H9 (cell line): ENCODE data around the gene MALL. TPM values are rescaled to one million over a fixed set of nuclear protein-coding genes. Genes with fewer than 3 reads are reported as not detected.

Experiments
- DNase-seq: peaks from one replicate; pipeline ENCODE4 v3.0.0-alpha.2; 2017
- H2AFZ ChIP-seq: one replicate; pipeline ENCODE4 v1.6.1; 2013; ENCODE audit warnings: mild to moderate bottlenecking, low read length, control low read depth, moderate library complexity
- H2AK5ac ChIP-seq: 2 replicates; pipeline ENCODE4 v1.6.1; 2013; ENCODE audit warnings: low read length, control low read depth, mixed read lengths; ENCODE audit not compliant: insufficient read length
- H2BK120ac ChIP-seq: one replicate; pipeline ENCODE4 v1.6.1; 2013; ENCODE audit warnings: low read depth, mild to moderate bottlenecking, low read length, control low read depth, inconsistent platforms; ENCODE audit not compliant: poor library complexity, severe bottlenecking
- H2BK12ac ChIP-seq: 2 replicates; pipeline ENCODE4 v1.6.1; 2013; ENCODE audit warnings: low read length, control low read depth, mixed read lengths, low read depth; ENCODE audit not compliant: insufficient read length
- H2BK15ac ChIP-seq: 2 replicates; pipeline ENCODE4 v1.6.1; 2013; ENCODE audit warnings: low read depth, low read length, control low read depth
- H2BK20ac ChIP-seq: one replicate; pipeline ENCODE4 v1.6.1; 2013; ENCODE audit warnings: low read depth, mild to moderate bottlenecking, low read length, control low read depth, inconsistent platforms; ENCODE audit not compliant: poor library complexity, severe bottlenecking
- H2BK5ac ChIP-seq: 2 replicates; pipeline ENCODE4 v1.6.1; 2013; ENCODE audit warnings: low read length, control low read depth, mixed read lengths; ENCODE audit not compliant: insufficient read length
- H3K14ac ChIP-seq: 2 replicates; pipeline ENCODE4 v1.6.1; 2013; ENCODE audit warnings: low read length, control low read depth; ENCODE audit not compliant: insufficient read depth
- H3K18ac ChIP-seq: 2 replicates; pipeline ENCODE4 v1.6.1; 2013; ENCODE audit warnings: low read depth, mild to moderate bottlenecking, mixed read lengths, low read length, control low read depth; ENCODE audit not compliant: insufficient read length
- H3K23ac ChIP-seq: 2 replicates; pipeline ENCODE4 v1.6.1; 2013; ENCODE audit warnings: low read length, control low read depth, mixed read lengths, low read depth; ENCODE audit not compliant: insufficient read length
- H3K23me2 ChIP-seq: 2 replicates; pipeline ENCODE4 v1.6.1; 2013; ENCODE audit warnings: low read depth, mild to moderate bottlenecking, mixed read lengths, low read length, control low read depth; ENCODE audit not compliant: insufficient read length, poor library complexity, severe bottlenecking
- H3K27ac ChIP-seq: 2 replicates; pipeline ENCODE4 v1.5.1; 2013; ENCODE audit warnings: low read length, control low read depth, mixed read lengths, low read depth; ENCODE audit not compliant: insufficient read length
- H3K27me3 ChIP-seq: 2 replicates; pipeline ENCODE4 v1.6.1; 2013; ENCODE audit warnings: low read length, control low read depth, inconsistent platforms; ENCODE audit not compliant: insufficient read depth
- H3K4ac ChIP-seq: 2 replicates; pipeline ENCODE4 v1.6.1; 2013; ENCODE audit warnings: low read depth, mild to moderate bottlenecking, control low read depth, inconsistent platforms, low read length, moderate library complexity
- H3K4me1 ChIP-seq: 2 replicates; pipeline ENCODE4 v1.6.1; 2013; ENCODE audit warnings: low read length, control low read depth, inconsistent platforms; ENCODE audit not compliant: insufficient read depth
- H3K4me2 ChIP-seq: 2 replicates; pipeline ENCODE4 v1.6.1; 2013; ENCODE audit warnings: low read length, control low read depth, mixed read lengths; ENCODE audit not compliant: insufficient read length, insufficient read depth
- H3K56ac ChIP-seq: 2 replicates; pipeline ENCODE4 v1.6.1; 2013; ENCODE audit warnings: low read depth, mild to moderate bottlenecking, mixed read lengths, low read length, control low read depth; ENCODE audit not compliant: insufficient read length
- H3K79me1 ChIP-seq: 2 replicates; pipeline ENCODE4 v1.6.1; 2013; ENCODE audit warnings: low read depth, mild to moderate bottlenecking, moderate library complexity, low read length, control low read depth, inconsistent platforms; ENCODE audit not compliant: insufficient read depth, poor library complexity, severe bottlenecking
- H3K79me2 ChIP-seq: 2 replicates; pipeline ENCODE4 v1.6.1; 2013; ENCODE audit warnings: low read length, control low read depth, inconsistent platforms; ENCODE audit not compliant: insufficient read depth
- H3K9ac ChIP-seq: 2 replicates; pipeline ENCODE4 v1.6.1; 2013; ENCODE audit warnings: low read length, control low read depth, mixed read lengths; ENCODE audit not compliant: insufficient read length; ENCODE audit errors: extremely low read depth
- H3K9me3 ChIP-seq: one replicate; pipeline ENCODE4 v1.6.1; 2013; ENCODE audit warnings: low read depth, low read length, inconsistent platforms; ENCODE audit not compliant: control insufficient read depth
- H3T11ph ChIP-seq: one replicate; pipeline ENCODE4 v1.6.1; 2013; ENCODE audit warnings: mild to moderate bottlenecking, low read length, control low read depth, inconsistent platforms
- H4K20me1 ChIP-seq: one replicate; pipeline ENCODE4 v1.6.1; 2013; ENCODE audit not compliant: control insufficient read depth, insufficient read length, insufficient read depth
- H4K5ac ChIP-seq: 2 replicates; pipeline ENCODE4 v1.6.1; 2013; ENCODE audit warnings: low read depth, mild to moderate bottlenecking, mixed read lengths, low read length, control low read depth; ENCODE audit not compliant: insufficient read length
- H4K8ac ChIP-seq: replicated peaks from 2 replicates; pipeline ENCODE4 v1.6.1; 2013; ENCODE audit warnings: low read length, control low read depth, mixed read lengths, low read depth; ENCODE audit not compliant: insufficient read length
- H4K91ac ChIP-seq: 2 replicates; pipeline ENCODE4 v1.6.1; 2013; ENCODE audit warnings: low read depth, mild to moderate bottlenecking, moderate library complexity, mixed read lengths, low read length, control low read depth; ENCODE audit not compliant: insufficient read length
- H3K27ac Mint-ChIP-seq, 3 experiments: 2 replicates in 2 of 3; 3 replicates in 1 of 3; pipeline ENCODE4 v1.8.0; 2020 to 2021; ENCODE audit warnings: mixed read lengths in 3 of 3, mild to moderate bottlenecking in 1 of 3, moderate library complexity in 1 of 3
- H3K27me3 Mint-ChIP-seq: 2 replicates; pipeline ENCODE4 v1.8.0; 2021; ENCODE audit warnings: low read depth, mild to moderate bottlenecking, moderate library complexity, mixed read lengths
- H3K36me3 Mint-ChIP-seq, 3 experiments: 2 replicates in 2 of 3; 3 replicates in 1 of 3; pipeline ENCODE4 v1.8.0; 2020 to 2021; ENCODE audit warnings: low read depth in 3 of 3, mixed read lengths in 3 of 3; ENCODE audit not compliant: insufficient read depth in 1 of 3
- H3K4me1 Mint-ChIP-seq, 2 experiments: 2 replicates each; pipeline ENCODE4 v1.8.0; 2020; ENCODE audit warnings: mixed read lengths in 2 of 2
- H3K4me3 Mint-ChIP-seq, 2 experiments: 2 replicates in 1 of 2; 3 replicates in 1 of 2; pipeline ENCODE4 v1.8.0; 2020 to 2021; ENCODE audit warnings: mild to moderate bottlenecking in 2 of 2, mixed read lengths in 2 of 2, moderate library complexity in 1 of 2
- H3K9me3 Mint-ChIP-seq, 2 experiments: 2 replicates in 1 of 2; 3 replicates in 1 of 2; pipeline ENCODE4 v1.8.0; 2020; ENCODE audit warnings: mild to moderate bottlenecking in 2 of 2, mixed read lengths in 2 of 2, moderate library complexity in 1 of 2
- WGBS: extraction: QIAGEN DNeasy Blood & Tissue Kit; methylation state at CpG from one replicate; pipeline ENCODE4 v1.1.7; 2013; ENCODE audit warnings: missing lambda C conversion rate, low lambda C conversion rate, mixed read lengths; ENCODE audit not compliant: insufficient read length; ENCODE audit errors: extremely low coverage; 5-methylcytosine and 5-hydroxymethylcytosine counted together
- total RNA-seq: library from RNA; stranded (reverse); gene quantifications from 2 replicates; pipeline ENCODE4 v1.2.1, GENCODE V29; 2021
- TF ChIP-seq, protein P1 (sequence below): fragments of 200-600 bp; sonication (generic); conservative IDR thresholded peaks from 3 replicates; pipeline ENCODE4 v1.8.0; 2021; ENCODE audit warnings: antibody characterized with exemption, mild to moderate bottlenecking

Gene MALL
- total RNA-seq, 1 experiment from 2014 or later = 5.0 TPM

DNA sequence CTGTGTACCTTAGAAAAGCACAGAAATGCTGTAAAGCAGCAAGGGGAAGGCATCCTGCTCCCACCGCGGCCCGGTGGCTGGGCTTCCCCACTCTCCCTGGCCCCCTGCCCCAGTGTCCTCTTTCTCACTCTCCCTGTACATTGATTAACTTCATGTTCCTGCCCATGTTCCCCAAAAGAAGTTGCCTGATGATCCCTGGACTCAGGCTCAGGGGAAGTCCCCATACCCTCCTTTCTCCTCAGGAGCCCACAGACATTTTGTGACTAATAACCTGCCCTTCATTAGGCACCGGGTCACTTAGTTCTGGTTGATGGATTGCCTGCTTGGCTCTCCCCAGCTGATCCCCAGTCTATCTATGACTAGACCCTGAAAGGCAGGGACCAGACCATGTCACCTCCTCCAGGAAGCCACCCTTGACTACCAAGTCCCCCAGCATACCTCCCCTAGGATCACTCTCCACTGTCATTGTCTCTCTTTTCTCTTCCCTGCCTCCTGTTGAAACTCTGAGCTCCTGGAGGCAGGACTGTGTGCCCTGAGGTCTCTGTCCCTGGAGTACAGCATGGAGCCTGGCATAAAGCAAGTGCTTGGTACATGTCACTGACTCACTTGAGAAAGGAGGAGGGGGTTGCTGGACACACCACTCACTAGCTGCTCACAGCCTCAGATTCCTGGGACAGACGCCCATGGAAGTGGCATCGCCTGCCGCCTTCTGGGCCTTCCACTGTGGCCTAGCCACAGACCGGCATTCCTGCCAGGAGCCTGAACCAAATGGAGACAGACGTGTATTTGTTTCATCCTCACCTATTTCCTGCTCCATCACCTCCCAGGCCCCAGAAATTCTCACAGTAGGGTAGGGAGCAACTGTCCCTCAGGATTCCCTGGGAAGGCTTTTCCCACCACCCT lies 13.5 kb downstream of the MALL start:
- H3K4me2 ChIP-seq = no peak overlapping the region
- no peaks in the 10 kb centered on the region for H3K79me2 ChIP-seq
- H3K23me2 ChIP-seq = no peaks in the 10 kb centered on the region
- H2AFZ ChIP-seq = no peak overlapping the region
- H3K4me1 ChIP-seq = no peaks in the 10 kb centered on the region
- H4K20me1 ChIP-seq = no peaks in the 10 kb centered on the region
- H2BK120ac ChIP-seq = no peak overlapping the region
- Mint-ChIP-seq H3K4me1 (peaks cover 4 to 9% of the 10 kb centered on the region in 2 experiments; a peak in 3 of 4 replicates), H3K27me3 (peaks cover 3% of the 10 kb centered on the region), H3K4me3 (no peak overlapping the region), H3K9me3 (peaks cover 2 to 5% of the 10 kb centered on the region in 2 experiments; a peak in 2 of 5 replicates), H3K36me3 (peaks cover 0 to 1% (median 0%) of the 10 kb centered on the region in 3 experiments; a peak in 2 of 7 replicates), H3K27ac (peak overlapping the region in 2 of 3 experiments; percentile 8 to 89; a peak in 2 of 7 replicates)
- no peak overlapping the region for H4K91ac ChIP-seq
- H3K9ac ChIP-seq = no peak overlapping the region
- H2BK5ac ChIP-seq = no peak overlapping the region
- H3K14ac ChIP-seq = no peak overlapping the region
- H2BK12ac ChIP-seq = no peak overlapping the region
- TF ChIP-seq, protein P1, sequence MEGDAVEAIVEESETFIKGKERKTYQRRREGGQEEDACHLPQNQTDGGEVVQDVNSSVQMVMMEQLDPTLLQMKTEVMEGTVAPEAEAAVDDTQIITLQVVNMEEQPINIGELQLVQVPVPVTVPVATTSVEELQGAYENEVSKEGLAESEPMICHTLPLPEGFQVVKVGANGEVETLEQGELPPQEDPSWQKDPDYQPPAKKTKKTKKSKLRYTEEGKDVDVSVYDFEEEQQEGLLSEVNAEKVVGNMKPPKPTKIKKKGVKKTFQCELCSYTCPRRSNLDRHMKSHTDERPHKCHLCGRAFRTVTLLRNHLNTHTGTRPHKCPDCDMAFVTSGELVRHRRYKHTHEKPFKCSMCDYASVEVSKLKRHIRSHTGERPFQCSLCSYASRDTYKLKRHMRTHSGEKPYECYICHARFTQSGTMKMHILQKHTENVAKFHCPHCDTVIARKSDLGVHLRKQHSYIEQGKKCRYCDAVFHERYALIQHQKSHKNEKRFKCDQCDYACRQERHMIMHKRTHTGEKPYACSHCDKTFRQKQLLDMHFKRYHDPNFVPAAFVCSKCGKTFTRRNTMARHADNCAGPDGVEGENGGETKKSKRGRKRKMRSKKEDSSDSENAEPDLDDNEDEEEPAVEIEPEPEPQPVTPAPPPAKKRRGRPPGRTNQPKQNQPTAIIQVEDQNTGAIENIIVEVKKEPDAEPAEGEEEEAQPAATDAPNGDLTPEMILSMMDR = no peak
- no peak overlapping the region for H4K5ac ChIP-seq
- no peak overlapping the region for H2BK20ac ChIP-seq
- H3K23ac ChIP-seq = no peak overlapping the region
- no peak overlapping the region for H2AK5ac ChIP-seq
- no peak overlapping the region for H3K27ac ChIP-seq
- H3K56ac ChIP-seq = no peak overlapping the region
- DNase-seq = no peak
- H3K79me1 ChIP-seq = no peaks in the 10 kb centered on the region
- H3K4ac ChIP-seq = no peak overlapping the region
- no peak overlapping the region for H4K8ac ChIP-seq
- H3K27me3 ChIP-seq = no peaks in the 10 kb centered on the region
- H2BK15ac ChIP-seq = no peak overlapping the region
- no peak overlapping the region for H3K18ac ChIP-seq
- no CpG with 5 or more reads among the region's 9 CpGs for WGBS
- no peak overlapping the region for H3T11ph ChIP-seq
- H3K9me3 ChIP-seq = no peaks in the 10 kb centered on the region
